Natural killer cell (primary cell): Measurements from ENCODE around the gene DMAC2L. TPM values are rescaled to one million over a fixed set of nuclear protein-coding genes. Genes with fewer than 3 reads are reported as not detected.
"Not testable (repeated sequence)": the region's sequence is repeated elsewhere in the genome, so short reads cannot be mapped to it uniquely, and the experiment has no call there.

Experiments used
- ATAC-seq, 3 donors: fragments of 150-1000 bp in 2 of 3; fragments of 200-7000 bp in 1 of 3; cut with Tn5 transposase; 1 replicate in 1 of 3; 2 replicates in 2 of 3; pipeline ENCODE4 v1.10.0; 2021; ENCODE audit warnings: mild to moderate bottlenecking in 2 of 3, moderate library complexity in 2 of 3
- DNase-seq, 2 donors: peaks; one replicate each; pipeline versions ENCODE4 v3.0.0 to v3.0.0-alpha.2; 2013 to 2021; ENCODE audit warnings: mixed read lengths in 1 of 2
- H3K27ac ChIP-seq: one replicate; pipeline ENCODE4 v1.5.1; 2013; ENCODE audit warnings: mild to moderate bottlenecking, low read length
- H3K27me3 ChIP-seq: one replicate; pipeline ENCODE4 v1.6.1; 2013; ENCODE audit warnings: low read length; ENCODE audit not compliant: control insufficient read depth, insufficient read depth
- H3K36me3 ChIP-seq: one replicate; pipeline ENCODE4 v1.6.1; 2013; ENCODE audit warnings: low read length; ENCODE audit not compliant: control insufficient read depth, insufficient read depth
- H3K4me1 ChIP-seq: one replicate; pipeline ENCODE4 v1.6.1; 2013; ENCODE audit warnings: low read length; ENCODE audit not compliant: control insufficient read depth, insufficient read depth
- H3K4me3 ChIP-seq: one replicate; pipeline ENCODE4 v1.5.1; 2013; ENCODE audit warnings: low read length
- H3K9me3 ChIP-seq: one replicate; pipeline ENCODE4 v1.6.1; 2013; ENCODE audit warnings: low read length; ENCODE audit not compliant: control insufficient read depth, insufficient read depth
- H3K27ac Mint-ChIP-seq, 2 donors: one replicate each; pipeline ENCODE4 v1.8.0; 2022; ENCODE audit warnings: mild to moderate bottlenecking in 2 of 2, mixed read lengths in 2 of 2, moderate library complexity in 1 of 2
- H3K27me3 Mint-ChIP-seq, 2 donors: one replicate each; pipeline ENCODE4 v1.8.0; 2022; ENCODE audit warnings: low read depth in 2 of 2, mixed read lengths in 2 of 2
- H3K36me3 Mint-ChIP-seq: one replicate; pipeline ENCODE4 v1.8.0; 2022; ENCODE audit warnings: mixed read lengths
- H3K4me1 Mint-ChIP-seq, 2 donors: one replicate each; pipeline ENCODE4 v1.8.0; 2022; ENCODE audit warnings: mixed read lengths in 2 of 2
- H3K4me3 Mint-ChIP-seq: one replicate; pipeline ENCODE4 v1.8.0; 2022; ENCODE audit warnings: mild to moderate bottlenecking, moderate library complexity, mixed read lengths
- H3K9me3 Mint-ChIP-seq, 2 donors: one replicate each; pipeline ENCODE4 v1.8.0; 2022; ENCODE audit warnings: mixed read lengths in 2 of 2
- WGBS: methylation state at CpG from one replicate; pipeline ENCODE4 v1.1.7; 2013; ENCODE audit warnings: missing lambda C conversion rate; ENCODE audit not compliant: insufficient coverage; 5-methylcytosine and 5-hydroxymethylcytosine counted together
- intact Hi-C: fragments of 100-400 bp; cut with micrococcal nuclease; formaldehyde crosslinking; loops from one replicate; pipeline ENCODE4 v1.14.2; 2022
- total RNA-seq, 4 donors: library from RNA; stranded (reverse); fragments of 120-200 nt in 1 of 4; gene quantifications; one replicate each; pipeline versions ENCODE4 v1.2.3 to v1.2.4, GENCODE V29; 2013 to 2022
- TF ChIP-seq, protein P1 (sequence below): fragments of 200-600 bp; IDR thresholded peaks from one replicate; pipeline ENCODE4 v1.8.0; 2022; ENCODE audit warnings: antibody characterized with exemption

The DMAC2L gene
- total RNA-seq, 3 donors from 2014 or later (not counting 1 experiment from before 2014, with no cell fraction given) = 24.7 to 28.7 (median 25.0) TPM

DNA sequence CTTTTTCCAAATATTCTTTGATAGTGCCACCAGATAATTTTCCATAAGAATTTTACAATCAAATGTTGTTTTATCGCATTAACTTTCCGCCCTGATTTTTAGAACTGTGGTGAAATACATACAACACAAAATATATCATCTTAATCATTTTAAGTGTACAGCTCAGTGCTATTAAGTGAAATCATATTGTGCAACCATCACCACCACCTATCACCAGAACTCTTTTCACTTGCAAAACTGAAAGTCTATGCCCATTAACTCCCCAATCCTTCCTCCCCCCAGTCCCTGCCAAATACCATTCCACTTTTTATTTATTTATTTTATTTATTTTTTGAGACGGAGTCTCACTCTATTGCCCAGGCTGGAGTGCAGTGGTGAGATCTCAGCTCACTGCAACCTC is 48.0 kb downstream of the DMAC2L start:
- Histone ChIP-seq H3K9me3 (peaks cover 2% of the 10 kb centered on the region), H3K27me3 (no peaks in the 10 kb centered on the region), H3K4me3 (no peak overlapping the region), H3K4me1 (peaks cover 31% of the 10 kb centered on the region), H3K36me3 (peaks cover 10% of the 10 kb centered on the region), H3K27ac (no peak overlapping the region)
- no peak for ATAC-seq
- peak overlapping the region; percentile 59 for H3K4me3 Mint-ChIP-seq
- H3K4me1 Mint-ChIP-seq = peaks cover 45 to 57% of the 10 kb centered on the region in 2 donors
- no peaks in the 10 kb centered on the region for H3K36me3 Mint-ChIP-seq
- no peaks in the 10 kb centered on the region for H3K9me3 Mint-ChIP-seq
- no peaks in the 10 kb centered on the region for H3K27me3 Mint-ChIP-seq
- TF ChIP-seq, protein P1, sequence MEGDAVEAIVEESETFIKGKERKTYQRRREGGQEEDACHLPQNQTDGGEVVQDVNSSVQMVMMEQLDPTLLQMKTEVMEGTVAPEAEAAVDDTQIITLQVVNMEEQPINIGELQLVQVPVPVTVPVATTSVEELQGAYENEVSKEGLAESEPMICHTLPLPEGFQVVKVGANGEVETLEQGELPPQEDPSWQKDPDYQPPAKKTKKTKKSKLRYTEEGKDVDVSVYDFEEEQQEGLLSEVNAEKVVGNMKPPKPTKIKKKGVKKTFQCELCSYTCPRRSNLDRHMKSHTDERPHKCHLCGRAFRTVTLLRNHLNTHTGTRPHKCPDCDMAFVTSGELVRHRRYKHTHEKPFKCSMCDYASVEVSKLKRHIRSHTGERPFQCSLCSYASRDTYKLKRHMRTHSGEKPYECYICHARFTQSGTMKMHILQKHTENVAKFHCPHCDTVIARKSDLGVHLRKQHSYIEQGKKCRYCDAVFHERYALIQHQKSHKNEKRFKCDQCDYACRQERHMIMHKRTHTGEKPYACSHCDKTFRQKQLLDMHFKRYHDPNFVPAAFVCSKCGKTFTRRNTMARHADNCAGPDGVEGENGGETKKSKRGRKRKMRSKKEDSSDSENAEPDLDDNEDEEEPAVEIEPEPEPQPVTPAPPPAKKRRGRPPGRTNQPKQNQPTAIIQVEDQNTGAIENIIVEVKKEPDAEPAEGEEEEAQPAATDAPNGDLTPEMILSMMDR = no peak
- 100% methylated on average over 3 of the region's 3 CpGs for WGBS
- DNase-seq = no peak
- intact Hi-C loops = loop anchor here (5.0 to 10.0 kb wide), 2 partner anchors 358 to 775 kb away; partner anchors contain the start of gene RPS29
- peak overlapping the region; percentile 31 to 64 for H3K27ac Mint-ChIP-seq

DNA sequence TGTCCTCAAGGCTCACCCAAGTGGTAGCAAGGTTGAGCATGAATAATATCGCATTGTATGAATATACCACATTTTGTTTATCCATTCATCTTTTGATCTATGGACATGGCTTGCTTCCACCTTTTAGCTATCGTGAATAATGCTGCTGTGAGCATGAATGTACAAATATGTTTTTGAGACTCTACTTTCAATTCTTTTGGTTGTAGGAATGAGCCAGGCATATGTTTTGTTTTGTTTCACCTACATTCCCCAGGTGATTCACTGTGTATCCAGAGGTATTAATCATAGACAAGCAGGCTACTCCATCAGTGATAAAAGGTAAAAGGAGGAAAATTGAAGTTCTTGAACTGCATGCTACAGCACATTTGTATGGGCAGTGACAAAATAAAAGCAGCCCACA is 48.7 kb downstream of the DMAC2L start:
- Mint-ChIP-seq H3K27ac (peak overlapping the region in 1 of 2 donors; percentile 64), H3K4me3 (no peak overlapping the region), H3K4me1 (peaks cover 45 to 59% of the 10 kb centered on the region in 2 donors), H3K9me3 (no peaks in the 10 kb centered on the region), H3K36me3 (no peaks in the 10 kb centered on the region), H3K27me3 (no peaks in the 10 kb centered on the region)
- peaks cover 2% of the 10 kb centered on the region for H3K9me3 ChIP-seq
- 100% methylated on average over 2 of the region's 2 CpGs for WGBS
- intact Hi-C loops = loop anchor here (5.0 to 10.0 kb wide), 2 partner anchors 359 to 776 kb away; partner anchors contain the start of gene RPS29
- ATAC-seq = no peak
- no peak overlapping the region for H3K4me3 ChIP-seq
- TF ChIP-seq, protein P1 = no peak
- H3K27ac ChIP-seq = no peak overlapping the region
- H3K27me3 ChIP-seq = no peaks in the 10 kb centered on the region
- peaks cover 10% of the 10 kb centered on the region for H3K36me3 ChIP-seq
- H3K4me1 ChIP-seq = peaks cover 37% of the 10 kb centered on the region
- DNase-seq = no peak

DNA sequence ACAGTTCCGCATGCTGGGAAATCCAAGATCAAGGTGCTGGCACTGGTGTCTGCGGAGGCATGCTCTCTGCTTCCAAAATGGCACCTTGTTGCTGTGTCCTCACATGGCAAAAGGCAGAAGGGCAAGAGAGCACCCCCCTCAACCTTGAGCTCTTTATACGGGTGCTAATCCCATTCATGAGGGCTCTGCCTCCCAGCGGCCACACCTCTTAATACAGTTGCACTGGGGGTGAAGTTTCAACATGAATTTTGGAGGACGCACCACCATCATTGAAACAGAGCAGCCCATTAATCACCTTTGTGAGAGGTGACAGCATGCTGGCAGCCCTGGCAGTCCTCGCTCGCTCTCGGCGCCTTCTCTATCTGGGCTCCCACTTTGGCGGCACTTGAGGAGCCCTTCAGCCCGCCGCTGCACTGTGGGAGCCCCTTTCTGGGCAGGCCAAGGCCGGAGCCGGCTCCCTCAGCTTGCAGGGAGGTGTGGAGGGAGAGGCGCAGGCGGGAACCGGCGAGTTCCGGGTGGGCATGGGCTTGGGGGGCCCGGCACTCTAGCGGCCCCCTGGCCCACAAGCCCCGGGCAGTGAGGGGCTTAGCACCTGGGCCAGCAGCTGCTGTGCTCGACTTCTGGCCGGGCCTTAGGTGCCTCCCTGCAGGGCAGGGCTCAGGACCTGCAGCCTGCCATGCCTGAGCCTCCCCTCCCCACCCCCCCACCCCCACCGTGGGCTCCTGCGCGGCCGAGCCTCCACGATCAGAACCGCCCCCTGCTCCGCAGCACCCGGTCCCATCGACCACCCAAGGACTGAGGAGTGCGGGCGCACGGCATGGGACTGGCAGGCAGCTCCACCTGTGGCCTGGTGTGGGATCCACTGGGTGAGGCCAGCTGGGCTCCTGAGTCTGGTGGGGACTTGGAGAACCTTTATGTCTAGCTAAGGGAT is 49.6 kb downstream of the DMAC2L start:
- not testable (repeated sequence) for H3K9me3 Mint-ChIP-seq, H3K4me3 Mint-ChIP-seq, H3K9me3 ChIP-seq, H3K36me3 ChIP-seq, DNase-seq, H3K27me3 Mint-ChIP-seq, H3K27me3 ChIP-seq, H3K36me3 Mint-ChIP-seq, ATAC-seq, H3K4me3 ChIP-seq
- WGBS = 98% methylated on average over 36 of the region's 36 CpGs
- peaks cover 46% of the 10 kb centered on the region for H3K4me1 ChIP-seq
- H3K27ac ChIP-seq = peak overlapping the region; percentile 8
- intact Hi-C loops = loop anchor here (5.0 to 10.0 kb wide), 2 partner anchors 359 to 777 kb away; partner anchors contain the start of gene RPS29
- H3K4me1 Mint-ChIP-seq = peaks cover 53 to 65% of the 10 kb centered on the region in 2 donors
- H3K27ac Mint-ChIP-seq = peak overlapping the region in 1 of 2 donors; percentile 93
